HepG2 (cell line): Measurements from ENCODE around the gene OR6S1. TPM values are rescaled to one million over a fixed set of nuclear protein-coding genes. Genes with fewer than 3 reads are reported as not detected.

Source experiments
- ARID5B ChIP-seq: IDR thresholded peaks from 2 replicates; pipeline ENCODE4 v1.4.0; 2020; ENCODE audit warnings: mild to moderate bottlenecking, missing genetic modification reagents
- CEBPB ChIP-seq: IDR thresholded peaks from 2 replicates; pipeline ENCODE4 v1.6.1; 2011; ENCODE audit warnings: low read depth, low read length, improper control_type of control experiment, borderline replicate concordance
- FOXP1 ChIP-seq, 2 experiments: fragments of 450-650 bp in 1 of 2; IDR thresholded peaks; 2 replicates each; pipeline ENCODE4 v1.6.1; 2017 to 2018; ENCODE audit warnings: antibody characterized with exemption in 1 of 2
- GPBP1L1 ChIP-seq: sonication (generic); formaldehyde crosslinking; IDR thresholded peaks from 2 replicates; pipeline ENCODE4 v1.5.0; 2020; ENCODE audit warnings: mild to moderate bottlenecking, missing genetic modification reagents
- HMG20A ChIP-seq: IDR thresholded peaks from 2 replicates; pipeline ENCODE4 v1.6.1; 2016; ENCODE audit warnings: borderline replicate concordance
- KDM5B ChIP-seq: sonication (generic); formaldehyde crosslinking; IDR thresholded peaks from 2 replicates; pipeline ENCODE4 v1.4.0; 2020; ENCODE audit warnings: missing genetic modification reagents, mild to moderate bottlenecking, borderline replicate concordance
- MTA3 ChIP-seq: sonication (generic); formaldehyde crosslinking; IDR thresholded peaks from 2 replicates; pipeline ENCODE4 v1.4.0; 2020; ENCODE audit warnings: missing genetic modification reagents
- PLRG1 ChIP-seq: fragments of 450-650 bp; conservative IDR thresholded peaks from 2 replicates; pipeline ENCODE4 v1.6.1; 2016
- RARA ChIP-seq: IDR thresholded peaks from 2 replicates; pipeline ENCODE4 v1.6.1; 2016; ENCODE audit warnings: missing genetic modification reagents, missing compliant biosample characterization
- TCF12 ChIP-seq, 2 experiments: fragments of 450-650 bp in 1 of 2; sonication (generic) in 1 of 2; formaldehyde crosslinking in 1 of 2; IDR thresholded peaks; 2 replicates each; pipeline versions ENCODE4 v1.6.1 to v1.8.0; 2017 to 2022; ENCODE audit warnings: antibody characterized with exemption in 1 of 2, mild to moderate bottlenecking in 1 of 2, missing genetic modification reagents in 1 of 2, moderate library complexity in 1 of 2
- TEAD3 ChIP-seq: optimal IDR thresholded peaks from 2 replicates; pipeline ENCODE3; 2016; ENCODE audit warnings: borderline replicate concordance
- ZBTB49 ChIP-seq: sonication (generic); formaldehyde crosslinking; IDR thresholded peaks from 2 replicates; pipeline ENCODE4 v1.4.0; 2020; ENCODE audit warnings: missing genetic modification reagents, borderline replicate concordance
- ZEB1 ChIP-seq: IDR thresholded peaks from 2 replicates; pipeline ENCODE4 v1.6.1; 2012; ENCODE audit warnings: mild to moderate bottlenecking, low read depth, inconsistent platforms; ENCODE audit not compliant: insufficient replicate concordance
- ZNF180 ChIP-seq: sonication (generic); formaldehyde crosslinking; IDR thresholded peaks from 2 replicates; pipeline ENCODE4 v1.4.0; 2020; ENCODE audit warnings: low read depth, missing genetic modification reagents, borderline replicate concordance
- ZNF644 ChIP-seq: IDR thresholded peaks from 2 replicates; pipeline ENCODE4 v1.6.1; 2016; ENCODE audit warnings: low read depth
- ZZZ3 ChIP-seq: sonication (generic); formaldehyde crosslinking; IDR thresholded peaks from 2 replicates; pipeline ENCODE4 v1.4.0; 2020; ENCODE audit warnings: missing genetic modification reagents, mild to moderate bottlenecking, borderline replicate concordance
- polyA plus RNA-seq, 8 experiments: library from polyadenylated mRNA; depleted of rRNA in 3 of 8; stranded (reverse) in 7 of 8; unstranded in 1 of 8; fragments of >200 nt; fragmentation: Illumina TruSeq in 4 of 8; extraction: Trizol in 4 of 8; gene quantifications; 2 replicates each; pipeline versions ENCODE4 v1.2.1 to v1.2.3, GENCODE V29; 2011 to 2016; ENCODE audit warnings: low read depth in 4 of 8, missing spikeins in 1 of 8, mixed read lengths in 1 of 8; ENCODE audit not compliant: insufficient read depth in 1 of 8
- total RNA-seq, 5 experiments: library from RNA; depleted of rRNA; stranded (reverse); fragments of >200 nt; fragmentation: Illumina TruSeq; extraction: Trizol; gene quantifications; 2 replicates each; pipeline ENCODE4 v1.2.3, GENCODE V29; 2016; ENCODE audit warnings: low read depth in 1 of 5

The OR6S1 gene
- total and polyA plus RNA-seq, 2 of the 13 experiments (the other 11 are each of a cell fraction or from before 2014, with no cell fraction given): 0.09 TPM; not detected in 1

DNA sequence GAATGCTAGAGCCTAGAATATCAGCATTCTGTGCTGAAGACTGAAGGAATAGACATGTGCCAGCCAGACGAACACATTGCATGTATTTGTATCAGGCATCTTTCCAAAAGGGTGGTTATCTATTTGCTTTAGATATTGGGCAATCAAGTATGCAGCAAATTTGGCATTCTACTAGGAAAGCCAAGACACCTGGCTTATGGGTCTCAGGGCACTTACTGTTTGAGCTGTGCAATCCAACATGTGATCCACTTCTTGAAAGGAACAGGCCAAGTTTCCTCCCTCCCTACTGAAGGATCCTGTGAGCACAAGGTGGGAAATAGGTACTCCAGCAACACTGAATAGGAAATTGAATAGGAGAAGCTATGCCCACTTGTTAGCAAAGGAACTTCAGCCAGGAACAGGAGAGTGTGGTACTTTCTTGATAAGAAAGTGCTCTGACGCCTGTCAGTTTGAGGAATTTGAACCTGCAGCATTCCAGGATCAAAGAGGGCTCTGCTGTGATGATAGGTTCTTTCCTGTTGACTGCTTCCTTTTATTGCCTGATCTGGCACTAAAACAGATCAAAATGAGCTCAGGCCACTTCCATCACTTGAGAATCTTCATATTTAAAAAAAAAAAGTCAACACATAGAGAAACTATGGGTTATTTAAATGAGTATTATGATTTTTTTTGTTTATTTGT is 20.6 kb downstream of the OR6S1 start (continued):
- peak; percentile 41; the same call in 1 of the 2 replicates for TF ChIP-seq ARID5B (CRISPR knock-in tag)
- TF ChIP-seq MTA3 (CRISPR knock-in tag): no peak
- TF ChIP-seq KDM5B (CRISPR knock-in tag): no peak
- TF ChIP-seq ZNF180 (CRISPR knock-in tag): no peak
- TF ChIP-seq FOXP1 (IDR thresholded peaks at IDR 0.05): no peak
- TF ChIP-seq FOXP1 (CRISPR knock-in tag; IDR thresholded peaks at IDR 0.05): peak; percentile 51; the same call in 1 of the 2 replicates
- no peak for TF ChIP-seq GPBP1L1
- no peak for TF ChIP-seq HMG20A (CRISPR knock-in tag)
- peak; percentile 16 for TF ChIP-seq RARA (CRISPR knock-in tag)
- TF ChIP-seq TEAD3 (CRISPR knock-in tag): peak; percentile 96
- TF ChIP-seq TCF12 (IDR thresholded peaks at IDR 0.05): no peak
- TF ChIP-seq TCF12 (CRISPR knock-in tag; IDR thresholded peaks at IDR 0.05): no peak
- TF ChIP-seq ZEB1: no peak
- no peak for TF ChIP-seq PLRG1
- no peak for TF ChIP-seq ZNF644 (CRISPR knock-in tag)
- TF ChIP-seq CEBPB: peak; percentile 66; the same call in 1 of the 2 replicates
- no peak for TF ChIP-seq ZBTB49
- TF ChIP-seq ZZZ3 (CRISPR knock-in tag): no peak
